Measurements from ENCODE around the gene ZNF213. TPM values are rescaled to one million over a fixed set of nuclear protein-coding genes. Genes with fewer than 3 reads are reported as not detected.
A peak's percentile ranks its signal among the peaks of the same experiment; 100 is the strongest.
"Not testable (repeated sequence)": the region's sequence is repeated elsewhere in the genome, so short reads cannot be mapped to it uniquely, and the experiment has no call there.

The ZNF213 gene
- total RNA-seq, 1 experiment from 2014 or later = 15.9 TPM

- TF ChIP-seq CTCF (conservative IDR thresholded peaks at IDR 0.05) = no peak
- no peak for TF ChIP-seq EZH2 (IDR thresholded peaks at IDR 0.05; ENCODE audit: low read depth)
- Histone ChIP-seq H3F3A (ENCODE audit: insufficient read depth, low read depth) (peaks cover 12% of the 10 kb centered on the region), H3K4me2 (no peak overlapping the region), H3K9me3 (ENCODE audit: insufficient read depth, low read depth) (no peaks in the 10 kb centered on the region), H3K27ac (no peak overlapping the region), H3K36me3 (ENCODE audit: low read depth) (no peaks in the 10 kb centered on the region), H3K4me1 (replicated peaks; ENCODE audit: insufficient read depth) (peaks cover 9% of the 10 kb centered on the region; the same call in 1 of the 2 replicates), H4K20me1 (ENCODE audit: insufficient read depth) (no peaks in the 10 kb centered on the region), H3K9me2 (ENCODE audit: insufficient read depth) (no peaks in the 10 kb centered on the region), H3K27me3 (ENCODE audit: insufficient read depth, low read depth) (no peaks in the 10 kb centered on the region), H3K79me2 (ENCODE audit: low read depth) (peaks cover 21% of the 10 kb centered on the region), H2AFZ (no peak overlapping the region), H3K4me3 (no peak overlapping the region)
- no TSS peak for BruUV-seq (replicated peaks)
- intact Hi-C loops (cut with micrococcal nuclease; ENCODE audit: unreplicated experiment) = loop anchor here (1.0 kb wide), 1 partner anchor 11 kb away; no protein-coding TSS in a partner anchor
- POLR2A ChIA-PET (ENCODE audit: unreplicated experiment) = interaction anchor here (0.6 kb wide), 2 partner anchors 9 to 19 kb away, joined by 7 to 10 read pairs; no protein-coding TSS in a partner anchor
- peak in 1 of 2 experiments; percentile 11 for DNase-seq
- CTCF ChIA-PET = no interaction called here
Observed at GRCh38 chr16:3138823-3139426, 4.1 kb downstream of the ZNF213 start.

- H3K27me3 ChIP-seq (ENCODE audit: insufficient read depth, low read depth); H3K9me3 ChIP-seq (ENCODE audit: insufficient read depth, low read depth); H3K4me2 ChIP-seq; BruUV-seq (replicated peaks); H4K20me1 ChIP-seq (ENCODE audit: insufficient read depth); H3K4me1 ChIP-seq (replicated peaks; ENCODE audit: insufficient read depth); H3K9me2 ChIP-seq (ENCODE audit: insufficient read depth); H3K36me3 ChIP-seq (ENCODE audit: low read depth); H3K4me3 ChIP-seq; H2AFZ ChIP-seq: not testable (repeated sequence)
- CTCF ChIA-PET = interaction anchor here (0.5 kb wide), 1 partner anchor 59 kb away, joined by 3 read pairs; no protein-coding TSS in a partner anchor
- peak; percentile 30 to 31 for DNase-seq
- POLR2A ChIA-PET (ENCODE audit: unreplicated experiment) = interaction anchor here (0.6 to 0.7 kb wide), 3 partner anchors 8 to 18 kb away, joined by 6 to 10 read pairs (median 7); no protein-coding TSS in a partner anchor
- Histone ChIP-seq H3K79me2 (ENCODE audit: low read depth) (peaks cover 15% of the 10 kb centered on the region), H3K27ac (0 out of 2 replicates have a peak overlapping the region, but pooled peaks have one; percentile 27), H3F3A (ENCODE audit: insufficient read depth, low read depth) (peaks cover 12% of the 10 kb centered on the region)
- intact Hi-C loops (cut with micrococcal nuclease; ENCODE audit: unreplicated experiment) = loop anchor here (1.0 kb wide), 1 partner anchor 11 kb away; no protein-coding TSS in a partner anchor
Observed at GRCh38 chr16:3139561-3139960, 4.7 kb downstream of the ZNF213 start.

DNA sequence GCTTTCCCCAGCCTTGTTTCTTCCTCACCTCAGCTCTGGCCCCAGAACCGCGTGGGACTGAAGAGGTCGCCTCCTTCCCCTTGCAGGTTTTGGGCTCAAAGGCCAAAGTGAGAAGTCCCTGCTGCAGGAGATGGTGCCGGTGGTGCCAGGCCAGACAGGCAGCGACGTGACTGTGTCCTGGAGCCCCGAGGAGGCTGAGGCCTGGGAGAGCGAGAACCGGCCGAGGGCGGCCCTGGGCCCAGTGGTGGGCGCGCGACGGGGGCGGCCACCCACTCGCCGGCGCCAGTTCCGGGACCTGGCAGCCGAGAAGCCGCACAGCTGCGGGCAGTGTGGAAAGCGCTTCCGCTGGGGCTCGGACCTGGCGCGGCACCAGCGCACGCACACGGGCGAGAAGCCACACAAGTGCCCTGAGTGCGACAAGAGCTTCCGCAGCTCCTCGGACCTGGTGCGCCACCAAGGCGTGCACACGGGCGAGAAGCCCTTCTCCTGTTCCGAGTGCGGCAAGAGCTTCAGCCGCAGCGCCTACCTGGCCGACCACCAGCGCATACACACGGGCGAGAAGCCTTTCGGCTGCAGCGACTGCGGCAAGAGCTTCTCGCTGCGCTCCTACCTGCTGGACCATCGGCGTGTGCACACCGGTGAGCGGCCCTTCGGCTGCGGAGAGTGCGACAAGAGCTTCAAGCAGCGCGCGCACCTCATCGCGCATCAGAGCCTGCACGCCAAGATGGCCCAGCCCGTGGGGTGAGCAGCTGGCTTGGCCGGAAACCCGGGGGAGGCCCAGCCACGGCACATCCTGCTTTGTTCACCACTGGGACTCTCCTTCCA lies 6.0 kb downstream of the ZNF213 start:
- Histone ChIP-seq H3K9me3 (ENCODE audit: insufficient read depth, low read depth) (no peaks in the 10 kb centered on the region), H3K4me1 (replicated peaks; ENCODE audit: insufficient read depth) (peaks cover 9% of the 10 kb centered on the region; the same call in 1 of the 2 replicates), H3K27me3 (ENCODE audit: insufficient read depth, low read depth) (no peaks in the 10 kb centered on the region), H2AFZ (no peak overlapping the region), H3K36me3 (ENCODE audit: low read depth) (no peaks in the 10 kb centered on the region), H3K4me2 (no peak overlapping the region), H3K9me2 (ENCODE audit: insufficient read depth) (no peaks in the 10 kb centered on the region), H4K20me1 (ENCODE audit: insufficient read depth) (no peaks in the 10 kb centered on the region), H3K4me3 (no peak overlapping the region), H3K27ac (no peak overlapping the region), H3K79me2 (ENCODE audit: low read depth) (peaks cover 13% of the 10 kb centered on the region), H3F3A (ENCODE audit: insufficient read depth, low read depth) (peaks cover 7% of the 10 kb centered on the region)
- DNase-seq = no peak
- no TSS peak for BruUV-seq (replicated peaks)
- CTCF ChIA-PET = interaction anchor here (0.6 kb wide), 1 partner anchor 25 kb away, joined by 3 read pairs; no protein-coding TSS in a partner anchor
- intact Hi-C loops (cut with micrococcal nuclease; ENCODE audit: unreplicated experiment) = no loop called here
- POLR2A ChIA-PET (ENCODE audit: unreplicated experiment) = no interaction called here
- TF ChIP-seq EZH2 (IDR thresholded peaks at IDR 0.05; ENCODE audit: low read depth) (no peak), CTCF (conservative IDR thresholded peaks at IDR 0.05) (no peak)
